CD14-positive monocyte (primary cell): Measurements from ENCODE around the gene PLA2G6. TPM values are rescaled to one million over a fixed set of nuclear protein-coding genes. Genes with fewer than 3 reads are reported as not detected.

Experiments used
- DNase-seq, 3 donors: peaks; one replicate each; pipeline ENCODE4 v3.0.0-alpha.2; 2011 to 2022
- H2AFZ ChIP-seq: 2 replicates; pipeline ENCODE4 v1.6.0; 2012; ENCODE audit warnings: mild to moderate bottlenecking, low read depth, low read length, inconsistent platforms; ENCODE audit not compliant: insufficient read depth, poor library complexity, severe bottlenecking
- H3K27ac ChIP-seq, 2 donors: 1 replicate in 1 of 2; 2 replicates in 1 of 2; pipeline ENCODE4 v1.5.1; 2012 to 2013; ENCODE audit warnings: low read length in 2 of 2, control low read depth in 1 of 2, inconsistent platforms in 1 of 2, low read depth in 1 of 2, mild to moderate bottlenecking in 1 of 2
- H3K27me3 ChIP-seq, 2 donors: one replicate each; pipeline versions ENCODE4 v1.6.0 to v1.6.1; 2011 to 2013; ENCODE audit warnings: low read length in 2 of 2; ENCODE audit not compliant: control insufficient read depth in 2 of 2, insufficient read depth in 2 of 2
- H3K36me3 ChIP-seq, 2 donors: replicated peaks in 1 of 2; 1 replicate in 1 of 2; 2 replicates in 1 of 2; pipeline versions ENCODE4 v1.5.1 to v1.6.1; 2012 to 2013; ENCODE audit warnings: low read length in 2 of 2, control low read depth in 1 of 2, inconsistent platforms in 1 of 2, mild to moderate bottlenecking in 1 of 2; ENCODE audit not compliant: insufficient read depth in 2 of 2, control insufficient read depth in 1 of 2
- H3K4me1 ChIP-seq, 2 donors: 1 replicate in 1 of 2; 2 replicates in 1 of 2; pipeline versions ENCODE4 v1.5.1 to v1.6.1; 2012 to 2013; ENCODE audit warnings: low read length in 2 of 2, control low read depth in 1 of 2, inconsistent platforms in 1 of 2, mild to moderate bottlenecking in 1 of 2, moderate library complexity in 1 of 2; ENCODE audit not compliant: insufficient read depth in 2 of 2, control insufficient read depth in 1 of 2
- H3K4me2 ChIP-seq: replicated peaks from 2 replicates; pipeline ENCODE3; 2012; ENCODE audit warnings: low read length, moderate library complexity, mild to moderate bottlenecking; ENCODE audit not compliant: poor library complexity, severe bottlenecking; ENCODE audit errors: extremely low read depth
- H3K4me3 ChIP-seq, 3 experiments: fragments of 200-600 bp in 1 of 3; sonication (generic) in 1 of 3; replicated peaks in 1 of 3; 1 replicate in 2 of 3; 2 replicates in 1 of 3; pipeline ENCODE4 v1.5.1; 2011 to 2013; ENCODE audit warnings: low read length in 3 of 3, mild to moderate bottlenecking in 3 of 3, control low read depth in 2 of 3, low read depth in 2 of 3, inconsistent platforms in 1 of 3, moderate library complexity in 1 of 3
- H3K79me2 ChIP-seq: 2 replicates; pipeline ENCODE4 v1.6.0; 2012; ENCODE audit warnings: mild to moderate bottlenecking, control low read depth, inconsistent platforms, low read length, moderate library complexity; ENCODE audit not compliant: insufficient read depth
- H3K9ac ChIP-seq: 2 replicates; pipeline ENCODE4 v1.6.0; 2017; ENCODE audit warnings: low read length, mild to moderate bottlenecking; ENCODE audit not compliant: insufficient read depth, poor library complexity, severe bottlenecking
- H3K9me3 ChIP-seq, 2 donors: replicated peaks in 1 of 2; 1 replicate in 1 of 2; 2 replicates in 1 of 2; pipeline versions ENCODE4 v1.5.1 to v1.6.1; 2012 to 2013; ENCODE audit warnings: low read length in 2 of 2, control low read depth in 1 of 2; ENCODE audit not compliant: control insufficient read depth in 1 of 2, insufficient read depth in 1 of 2
- H4K20me1 ChIP-seq: 2 replicates; pipeline ENCODE4 v1.6.0; 2012; ENCODE audit warnings: mild to moderate bottlenecking, low read length, control low read depth, moderate library complexity; ENCODE audit not compliant: insufficient read depth
- H3K27ac Mint-ChIP-seq, 7 donors: one replicate each; pipeline ENCODE4 v1.8.0; 2020; ENCODE audit warnings: mild to moderate bottlenecking in 7 of 7, mixed read lengths in 7 of 7, moderate library complexity in 6 of 7, inconsistent platforms in 2 of 7
- H3K27me3 Mint-ChIP-seq, 3 donors: one replicate each; pipeline ENCODE4 v1.8.0; 2021 to 2022; ENCODE audit warnings: low read depth in 3 of 3, mild to moderate bottlenecking in 3 of 3, mixed read lengths in 3 of 3, moderate library complexity in 3 of 3, inconsistent platforms in 1 of 3
- H3K36me3 Mint-ChIP-seq, 2 donors: one replicate each; pipeline ENCODE4 v1.8.0; 2020; ENCODE audit warnings: mixed read lengths in 2 of 2, inconsistent platforms in 1 of 2, mild to moderate bottlenecking in 1 of 2
- H3K4me1 Mint-ChIP-seq: one replicate; pipeline ENCODE4 v1.8.0; 2020; ENCODE audit warnings: mild to moderate bottlenecking, mixed read lengths
- H3K4me3 Mint-ChIP-seq, 2 donors: one replicate each; pipeline ENCODE4 v1.8.0; 2020; ENCODE audit warnings: mild to moderate bottlenecking in 2 of 2, mixed read lengths in 2 of 2, moderate library complexity in 1 of 2
- H3K9me3 Mint-ChIP-seq, 7 donors: one replicate each; pipeline ENCODE4 v1.8.0; 2020 to 2022; ENCODE audit warnings: mixed read lengths in 7 of 7, mild to moderate bottlenecking in 6 of 7, moderate library complexity in 6 of 7, inconsistent platforms in 2 of 7
- WGBS: methylation state at CpG from one replicate; pipeline ENCODE4 v1.1.5; 2013; ENCODE audit warnings: missing lambda C conversion rate; ENCODE audit not compliant: insufficient coverage; 5-methylcytosine and 5-hydroxymethylcytosine counted together
- intact Hi-C, 2 donors: fragments of 100-400 bp; cut with micrococcal nuclease; formaldehyde crosslinking; loops; one replicate each; pipeline versions ENCODE4 v1.15.0 to v1.15.1; 2023
- polyA plus RNA-seq, 3 donors: library from polyadenylated mRNA; depleted of rRNA in 1 of 3; unstranded in 2 of 3; stranded (reverse) in 1 of 3; fragments of 300-500 nt in 2 of 3; fragments of >200 nt in 1 of 3; fragmentation: Illumina TruSeq in 2 of 3; gene quantifications; 1 replicate in 2 of 3; 2 replicates in 1 of 3; pipeline ENCODE4 v1.2.3, GENCODE V29; 2012 to 2021
- TF ChIP-seq, protein P1 (sequence below): fragments of 200-600 bp; IDR thresholded peaks from one replicate; pipeline ENCODE4 v1.8.0; 2022; ENCODE audit warnings: antibody characterized with exemption, mild to moderate bottlenecking

PLA2G6 gene
- polyA plus RNA-seq, 3 donors, result 0.43 to 8.3 (median 0.62) TPM

DNA sequence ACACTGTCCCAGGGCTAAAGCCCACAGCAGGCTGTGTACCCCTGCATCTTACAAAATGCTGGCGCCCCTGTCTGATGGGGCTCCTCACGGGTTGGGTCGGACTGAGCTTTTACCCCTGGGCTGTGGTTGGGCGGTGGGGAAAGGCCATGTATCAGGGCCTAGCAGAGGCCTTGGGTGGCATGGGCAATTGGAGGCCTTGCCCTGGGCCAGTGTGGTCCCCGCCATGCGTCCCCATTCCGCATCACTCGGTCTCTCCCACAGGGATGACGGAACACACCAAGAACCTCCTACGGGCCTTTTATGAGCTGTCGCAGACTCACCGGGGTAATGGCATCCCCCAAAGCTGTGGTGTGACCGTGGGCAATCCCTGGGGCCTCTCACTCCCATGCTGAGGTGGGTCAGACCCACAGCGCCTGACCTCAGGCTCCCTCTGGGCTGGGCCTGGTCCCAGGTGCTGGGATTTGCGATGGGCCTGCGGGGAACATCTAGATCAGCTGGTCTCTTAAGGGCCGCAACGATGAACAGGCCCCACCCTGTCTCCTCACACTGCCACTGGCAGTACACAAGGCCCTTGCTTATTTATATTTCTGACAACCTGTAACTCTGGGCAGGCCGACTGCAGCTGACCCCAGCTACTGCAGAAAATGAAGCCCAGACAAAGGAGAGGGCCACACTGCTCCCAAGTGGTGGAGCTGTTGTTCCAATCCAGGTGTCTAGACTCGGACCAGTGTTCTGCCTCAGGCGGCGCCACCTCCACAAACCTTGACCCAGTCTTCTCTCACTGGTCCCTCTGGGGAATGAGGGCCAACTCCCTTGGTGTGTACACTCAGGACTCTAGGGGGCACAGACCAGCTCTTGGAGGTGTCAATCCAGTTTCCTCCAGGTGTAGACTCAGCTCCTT is 110.0 kb downstream of the PLA2G6 start:
- no peaks in the 10 kb centered on the region for H3K4me1 ChIP-seq
- Mint-ChIP-seq H3K36me3 (peaks cover 36 to 69% of the 10 kb centered on the region in 2 donors), H3K27ac (peak overlapping the region in 1 of 7 donors; percentile 19), H3K4me1 (no peaks in the 10 kb centered on the region), H3K9me3 (peaks cover 0 to 2% (median 0%) of the 10 kb centered on the region in 7 donors), H3K4me3 (no peak overlapping the region), H3K27me3 (peaks cover 0 to 5% (median 1%) of the 10 kb centered on the region in 3 donors)
- H3K36me3 ChIP-seq, result peaks cover 64 to 65% of the 10 kb centered on the region in 2 donors
- DNase-seq, result no peak
- H3K27me3 ChIP-seq, result no peaks in the 10 kb centered on the region
- H2AFZ ChIP-seq, result no peak overlapping the region
- no peaks in the 10 kb centered on the region for H4K20me1 ChIP-seq
- no peak overlapping the region for H3K4me2 ChIP-seq
- intact Hi-C loops, result loop anchor here in 1 of 2 donors (5.0 kb wide), 1 partner anchor 41 kb away; the partner anchor contains the start of gene BAIAP2L2
- H3K4me3 ChIP-seq, result no peak overlapping the region
- TF ChIP-seq, protein P1, sequence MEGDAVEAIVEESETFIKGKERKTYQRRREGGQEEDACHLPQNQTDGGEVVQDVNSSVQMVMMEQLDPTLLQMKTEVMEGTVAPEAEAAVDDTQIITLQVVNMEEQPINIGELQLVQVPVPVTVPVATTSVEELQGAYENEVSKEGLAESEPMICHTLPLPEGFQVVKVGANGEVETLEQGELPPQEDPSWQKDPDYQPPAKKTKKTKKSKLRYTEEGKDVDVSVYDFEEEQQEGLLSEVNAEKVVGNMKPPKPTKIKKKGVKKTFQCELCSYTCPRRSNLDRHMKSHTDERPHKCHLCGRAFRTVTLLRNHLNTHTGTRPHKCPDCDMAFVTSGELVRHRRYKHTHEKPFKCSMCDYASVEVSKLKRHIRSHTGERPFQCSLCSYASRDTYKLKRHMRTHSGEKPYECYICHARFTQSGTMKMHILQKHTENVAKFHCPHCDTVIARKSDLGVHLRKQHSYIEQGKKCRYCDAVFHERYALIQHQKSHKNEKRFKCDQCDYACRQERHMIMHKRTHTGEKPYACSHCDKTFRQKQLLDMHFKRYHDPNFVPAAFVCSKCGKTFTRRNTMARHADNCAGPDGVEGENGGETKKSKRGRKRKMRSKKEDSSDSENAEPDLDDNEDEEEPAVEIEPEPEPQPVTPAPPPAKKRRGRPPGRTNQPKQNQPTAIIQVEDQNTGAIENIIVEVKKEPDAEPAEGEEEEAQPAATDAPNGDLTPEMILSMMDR, result no peak
- no peak overlapping the region for H3K27ac ChIP-seq
- 98% methylated on average over 20 of the region's 22 CpGs for WGBS
- H3K79me2 ChIP-seq, result no peaks in the 10 kb centered on the region
- H3K9ac ChIP-seq, result no peak overlapping the region
- H3K9me3 ChIP-seq, result no peaks in the 10 kb centered on the region

DNA sequence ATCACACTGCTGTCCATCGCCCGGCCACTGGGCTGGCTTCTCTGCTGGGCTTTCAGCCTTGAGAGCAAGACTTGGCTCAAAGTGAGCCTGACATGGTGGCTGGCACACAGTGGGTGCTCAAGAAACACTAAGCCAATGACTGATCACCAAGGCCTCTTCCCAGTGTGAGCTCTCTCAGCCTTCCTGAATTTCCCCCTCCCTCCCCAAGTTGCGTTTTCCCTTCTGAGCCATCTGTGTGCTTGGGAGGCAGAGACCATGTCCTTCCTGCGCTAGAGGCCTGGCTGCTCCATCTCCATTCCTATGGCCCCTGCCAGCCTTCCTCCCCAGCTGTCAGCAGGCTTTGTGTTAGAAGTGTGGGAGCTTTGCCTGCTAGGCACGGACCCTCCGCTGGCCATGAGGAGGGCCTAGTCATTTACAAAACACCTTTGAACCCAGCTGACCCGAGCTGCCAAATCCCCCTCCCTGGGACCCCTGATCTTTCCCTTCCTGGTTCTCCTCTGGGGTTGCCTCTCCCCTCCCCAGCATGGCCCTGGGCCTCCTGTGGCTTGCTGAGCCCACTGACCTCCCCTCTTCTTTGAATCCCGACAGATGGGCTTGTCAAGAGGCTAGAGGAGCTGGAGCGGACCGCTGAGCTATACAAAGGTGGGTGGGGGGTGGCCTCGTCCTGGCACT is 111.2 kb downstream of the PLA2G6 start:
- H3K27me3 ChIP-seq, result no peaks in the 10 kb centered on the region
- H3K9ac ChIP-seq, result peak overlapping the region; percentile 15
- H3K4me3 ChIP-seq, result no peak overlapping the region
- Mint-ChIP-seq H3K27ac (peak overlapping the region in 2 of 7 donors; percentile 61 to 72), H3K4me3 (no peak overlapping the region), H3K36me3 (peaks cover 48 to 79% of the 10 kb centered on the region in 2 donors), H3K27me3 (peaks cover 0 to 1% (median 0%) of the 10 kb centered on the region in 3 donors), H3K4me1 (no peaks in the 10 kb centered on the region), H3K9me3 (no peaks in the 10 kb centered on the region)
- WGBS, result 96% methylated on average over 6 of the region's 11 CpGs
- H3K27ac ChIP-seq, result no peak overlapping the region
- no peaks in the 10 kb centered on the region for H4K20me1 ChIP-seq
- DNase-seq, result no peak
- no peak overlapping the region for H3K4me2 ChIP-seq
- no peaks in the 10 kb centered on the region for H3K4me1 ChIP-seq
- H2AFZ ChIP-seq, result no peak overlapping the region
- TF ChIP-seq, protein P1, result no peak
- H3K36me3 ChIP-seq, result peaks cover 74 to 78% of the 10 kb centered on the region in 2 donors
- no peaks in the 10 kb centered on the region for H3K79me2 ChIP-seq
- intact Hi-C loops, result loop anchor here in 1 of 2 donors (5.0 kb wide), 1 partner anchor 42 kb away; the partner anchor contains the start of gene BAIAP2L2
- no peaks in the 10 kb centered on the region for H3K9me3 ChIP-seq
